Activated CD4-positive, alpha-beta T cell treated with anti-CD3 and anti-CD28 coated beads for 36 hours (primary cell): Measurements from ENCODE around the gene STRIP1. TPM values are rescaled to one million over a fixed set of nuclear protein-coding genes. Genes with fewer than 3 reads are reported as not detected.
A peak's percentile ranks its signal among the peaks of the same experiment; 100 is the strongest.
"Not testable (repeated sequence)": the region's sequence is repeated elsewhere in the genome, so short reads cannot be mapped to it uniquely, and the experiment has no call there.

ENCODE experiments used
- ATAC-seq: fragments of 200-7000 bp; cut with Tn5 transposase; one replicate; pipeline ENCODE4 v1.10.0; 2021; ENCODE audit warnings: mild to moderate bottlenecking, moderate library complexity
- CTCF ChIA-PET: fragments of 350-600 bp; sonication (Branson Sonifier 250); formaldehyde crosslinking; loops from one replicate; lab custom pipeline; 2021; ENCODE audit warnings: antibody characterized with exemption; lab: Charles Lee
- POLR2A ChIA-PET: fragments of 350-600 bp; sonication (Branson Sonifier 250); formaldehyde crosslinking; loops from one replicate; lab custom pipeline; 2021; ENCODE audit warnings: antibody characterized with exemption, inconsistent platforms; lab: Charles Lee
- DNase-seq: peaks from one replicate; pipeline ENCODE4 v3.0.0-alpha.2; 2020
- H3K27ac Mint-ChIP-seq: one replicate; pipeline ENCODE4 v1.8.0; 2021; ENCODE audit warnings: mixed read lengths
- H3K27me3 Mint-ChIP-seq: one replicate; pipeline ENCODE4 v1.8.0; 2021; ENCODE audit warnings: mixed read lengths
- H3K36me3 Mint-ChIP-seq: one replicate; pipeline ENCODE4 v1.8.0; 2021; ENCODE audit warnings: low read depth, mixed read lengths
- H3K4me1 Mint-ChIP-seq: one replicate; pipeline ENCODE4 v1.8.0; 2021; ENCODE audit warnings: mixed read lengths
- H3K4me3 Mint-ChIP-seq: one replicate; pipeline ENCODE4 v1.8.0; 2021; ENCODE audit warnings: mild to moderate bottlenecking, moderate library complexity, mixed read lengths
- H3K9me3 Mint-ChIP-seq: one replicate; pipeline ENCODE4 v1.8.0; 2021; ENCODE audit warnings: low read depth, mixed read lengths
- intact Hi-C, 2 experiments: fragments of 100-400 bp; cut with DNase I in 1 of 2; cut with micrococcal nuclease in 1 of 2; formaldehyde crosslinking; loops; one replicate each; pipeline versions ENCODE4 v1.14.2 to v1.15.1; 2022 to 2024; cut with DNase I, micrococcal nuclease
- total RNA-seq, 2 experiments: library from RNA; stranded (reverse); gene quantifications; one replicate each; pipeline ENCODE4 v1.2.3, GENCODE V29; 2021

STRIP1 gene
- total RNA-seq, 2 experiments from 2014 or later: 20.7 to 21.5 TPM

- H3K4me3 Mint-ChIP-seq: peak overlapping the region; percentile 15
- H3K27ac Mint-ChIP-seq: no peak overlapping the region
- peaks cover 53% of the 10 kb centered on the region for H3K27me3 Mint-ChIP-seq
- ChIA-PET CTCF (interaction anchor here (0.8 to 1.5 kb wide), 5 partner anchors 8 to 1690 kb away, joined by 3 to 5 read pairs (median 4); no protein-coding TSS in a partner anchor), POLR2A (no interaction called here)
- peaks cover 17% of the 10 kb centered on the region for H3K4me1 Mint-ChIP-seq
- no peaks in the 10 kb centered on the region for H3K9me3 Mint-ChIP-seq
- H3K36me3 Mint-ChIP-seq: no peaks in the 10 kb centered on the region
- intact Hi-C loops: loop anchor here (1.0 to 2.0 kb wide), 2 partner anchors 15 to 16 kb away; no protein-coding TSS in a partner anchor
- DNase-seq: peak; percentile 28
- peak; percentile 11 for ATAC-seq
Measured at GRCh38 chr1:110067893-110068645, 33.6 kb downstream of the STRIP1 start.

- intact Hi-C loops: loop anchor here (1.0 to 2.0 kb wide), 2 partner anchors 14 to 15 kb away; no protein-coding TSS in a partner anchor
- Mint-ChIP-seq H3K4me3 (peak overlapping the region; percentile 15), H3K4me1 (peaks cover 17% of the 10 kb centered on the region), H3K9me3 (no peaks in the 10 kb centered on the region), H3K36me3 (no peaks in the 10 kb centered on the region), H3K27me3 (peaks cover 57% of the 10 kb centered on the region), H3K27ac (no peak overlapping the region)
- ChIA-PET CTCF (interaction anchor here (0.7 to 1.5 kb wide), 4 partner anchors 9 to 39 kb away, joined by 3 to 5 read pairs (median 4); no protein-coding TSS in a partner anchor), POLR2A (no interaction called here)
- peak; percentile 34 for ATAC-seq
- DNase-seq: peak; percentile 49
Measured at GRCh38 chr1:110068646-110069403, 34.4 kb downstream of the STRIP1 start.

DNA sequence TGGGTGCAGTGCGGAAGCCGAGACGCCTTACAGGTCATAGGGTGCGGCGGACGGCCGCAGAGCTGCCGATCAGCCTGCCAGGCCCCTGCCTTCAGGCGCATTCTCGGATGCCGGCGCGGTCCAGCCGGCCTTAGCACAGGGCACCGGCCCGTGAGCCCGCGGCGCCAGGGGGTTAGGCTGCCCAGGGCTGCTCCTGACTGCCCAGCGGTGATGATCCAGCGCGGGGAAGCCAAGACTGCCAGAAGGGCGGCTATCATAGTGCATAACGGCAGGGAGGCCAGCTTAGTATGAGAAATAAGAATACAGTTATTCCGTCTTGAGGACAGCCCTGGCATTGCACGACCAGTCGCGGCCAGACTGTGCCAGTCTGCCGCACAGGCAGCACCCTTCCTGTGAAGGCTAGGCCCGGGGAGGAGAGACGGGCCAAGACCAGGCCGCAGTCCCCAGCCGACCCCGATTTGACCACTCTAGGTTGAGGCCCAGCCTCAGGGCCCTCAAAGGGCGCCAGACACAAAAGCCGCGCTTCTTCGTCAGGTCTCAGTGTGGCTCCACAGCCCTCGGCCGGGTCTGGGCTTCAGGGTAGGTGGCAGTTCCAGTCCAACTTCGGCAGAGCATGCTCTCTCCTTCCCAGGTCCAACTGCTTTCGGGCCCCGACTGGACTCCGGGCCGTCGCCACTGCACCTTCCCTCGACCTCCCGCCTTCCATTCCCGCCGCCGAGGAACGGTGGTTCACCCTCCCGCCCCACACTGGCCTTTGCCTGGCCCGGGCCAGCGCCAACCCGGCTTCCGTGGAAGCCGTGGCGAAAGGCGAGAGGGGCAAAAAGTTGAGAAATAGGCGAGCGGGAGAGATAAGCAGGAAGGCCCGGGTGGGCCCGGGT, 35.2 kb downstream of the STRIP1 start:
- Mint-ChIP-seq H3K27me3 (peaks cover 57% of the 10 kb centered on the region), H3K27ac (no peak overlapping the region), H3K4me3 (no peak overlapping the region), H3K9me3 (no peaks in the 10 kb centered on the region), H3K4me1 (peaks cover 17% of the 10 kb centered on the region), H3K36me3 (no peaks in the 10 kb centered on the region)
- CTCF ChIA-PET: interaction anchor here (0.7 to 1.5 kb wide), 3 partner anchors 10 to 37 kb away, joined by 3 to 5 read pairs (median 3); no protein-coding TSS in a partner anchor
- POLR2A ChIA-PET: no interaction called here
- DNase-seq (peak; percentile 27), ATAC-seq (peak; percentile 44)
- intact Hi-C loops: loop anchor here in 1 of 2 experiments (2.0 kb wide), 1 partner anchor 13 kb away; no protein-coding TSS in a partner anchor

DNA sequence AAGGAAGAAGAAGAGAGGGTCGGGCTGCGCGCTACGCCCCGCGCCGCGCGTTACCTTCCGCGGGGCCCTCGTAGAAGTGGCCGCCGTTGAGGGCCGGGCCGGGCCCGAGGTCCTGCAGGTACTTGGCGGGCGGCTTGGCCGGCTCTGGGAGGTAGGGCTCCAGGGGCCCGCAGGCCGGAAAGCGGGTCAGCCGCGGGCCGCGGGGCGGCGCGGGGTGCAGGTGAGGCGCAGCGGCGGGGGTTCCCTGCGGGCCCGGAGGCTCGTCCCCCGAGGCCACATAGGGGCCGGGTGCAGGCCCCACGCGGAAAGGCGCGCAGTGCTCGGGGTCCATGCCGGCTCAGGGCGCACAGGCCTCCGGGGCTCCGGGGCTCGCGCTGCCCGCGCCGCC, 35.9 kb downstream of the STRIP1 start:
- Mint-ChIP-seq H3K27me3 (peaks cover 61% of the 10 kb centered on the region), H3K4me1 (peaks cover 17% of the 10 kb centered on the region), H3K4me3 (no peak overlapping the region), H3K27ac (no peak overlapping the region), H3K36me3 (no peaks in the 10 kb centered on the region), H3K9me3 (no peaks in the 10 kb centered on the region)
- DNase-seq (no peak), ATAC-seq (peak; percentile 20)
- intact Hi-C loops: no loop called here
- CTCF ChIA-PET: no interaction called here
- POLR2A ChIA-PET: interaction anchor here (0.9 kb wide), 1 partner anchor 13 kb away, joined by 3 read pairs; no protein-coding TSS in a partner anchor

DNA sequence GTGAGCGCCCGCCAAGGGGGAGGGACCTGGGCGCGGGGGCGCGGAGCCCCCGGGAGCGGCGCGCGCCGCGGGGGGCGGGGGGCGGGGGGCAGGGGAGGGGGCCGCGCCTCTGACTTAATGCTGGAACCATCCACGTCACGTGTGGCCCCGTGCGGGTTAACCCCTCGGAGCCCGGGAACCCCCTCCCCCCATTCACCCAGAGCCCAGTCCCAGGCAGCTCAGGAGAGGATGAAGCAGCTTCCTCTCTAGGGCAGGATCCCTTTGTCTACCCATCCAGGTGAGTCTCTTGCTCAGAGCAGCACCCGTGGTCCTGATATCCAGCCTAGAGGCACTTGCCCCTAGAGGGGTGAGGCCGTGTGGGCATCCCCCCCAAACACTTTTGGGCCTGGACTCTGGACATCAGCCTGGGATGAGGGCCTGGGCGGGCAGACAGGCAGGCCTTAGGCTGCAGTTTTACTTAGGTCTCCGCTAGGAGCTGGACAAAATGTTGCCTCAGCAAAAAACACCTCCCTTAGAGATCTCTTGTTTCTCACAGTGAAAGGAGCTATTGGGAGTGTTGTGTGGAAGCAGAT, 36.3 kb downstream of the STRIP1 start, which contains the start of gene ALX3:
Gene ALX3 (minus strand): TSS at position 2 of the 572 bp plus-strand sequence. CDS start 60 bp downstream, outside the sequence.
- ATAC-seq (no peak), DNase-seq (no peak)
- Mint-ChIP-seq H3K27me3 (peaks cover 62% of the 10 kb centered on the region), H3K4me1 (peaks cover 17% of the 10 kb centered on the region), H3K27ac (no peak within 1 kb of the TSS), H3K9me3 (no peaks in the 10 kb centered on the region), H3K4me3 (no peak within 1 kb of the TSS), H3K36me3 (no peaks in the 10 kb centered on the region)
- intact Hi-C loops: no loop called here
- ChIA-PET POLR2A (interaction anchor here (0.9 kb wide), 1 partner anchor 12 kb away, joined by 3 read pairs; no protein-coding TSS in a partner anchor), CTCF (interaction anchor here (0.6 to 3.8 kb wide), 7 partner anchors 10 to 179 kb away, joined by 3 to 36 read pairs (median 3); no protein-coding TSS in a partner anchor)

- H3K4me3 Mint-ChIP-seq: no peak overlapping the region
- ChIA-PET CTCF (interaction anchor here (0.7 to 3.8 kb wide), 4 partner anchors 8 to 28 kb away, joined by 3 to 36 read pairs (median 4); no protein-coding TSS in a partner anchor), POLR2A (no interaction called here)
- no peaks in the 10 kb centered on the region for H3K36me3 Mint-ChIP-seq
- H3K4me1 Mint-ChIP-seq: peaks cover 8% of the 10 kb centered on the region
- intact Hi-C loops: no loop called here
- no peaks in the 10 kb centered on the region for H3K9me3 Mint-ChIP-seq
- H3K27ac Mint-ChIP-seq: no peak overlapping the region
- ATAC-seq: no peak
- no peak for DNase-seq
- peaks cover 52% of the 10 kb centered on the region for H3K27me3 Mint-ChIP-seq
Measured at GRCh38 chr1:110074166-110074565, 39.7 kb downstream of the STRIP1 start.

DNA sequence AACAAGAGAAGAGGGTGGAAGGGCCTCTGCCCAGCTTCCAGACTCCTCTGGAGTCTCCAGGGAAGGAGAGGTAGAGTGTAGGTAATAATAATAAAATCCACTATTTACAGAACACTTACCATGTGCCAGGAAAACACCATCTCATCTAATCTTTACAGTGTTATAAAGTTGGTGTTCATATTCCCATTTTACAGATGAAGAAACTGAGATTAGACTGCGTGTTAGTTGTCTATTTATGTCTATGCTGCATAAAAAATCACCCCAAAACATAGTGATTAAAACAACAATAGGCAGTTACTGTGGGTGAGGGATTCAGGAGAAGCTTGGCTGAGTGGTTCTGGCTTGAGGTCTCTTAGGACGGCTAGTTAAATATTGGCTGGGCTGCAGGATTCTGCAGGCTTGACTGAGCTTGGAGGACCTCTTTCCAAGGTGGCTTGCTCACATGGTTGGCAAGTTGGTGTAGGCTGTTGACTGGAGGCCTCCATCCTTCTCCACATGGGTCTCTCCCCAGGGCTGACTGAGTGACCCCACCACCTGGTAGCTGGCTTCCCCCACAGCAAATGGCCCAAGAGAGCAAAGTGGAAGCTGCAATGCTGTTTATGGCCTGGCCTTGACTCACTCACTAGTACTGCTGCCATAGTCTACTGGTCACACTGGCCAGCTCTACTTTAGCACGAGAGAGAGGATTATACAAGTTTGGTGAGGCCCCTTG, 42.5 kb downstream of the STRIP1 start:
- intact Hi-C loops: no loop called here
- no peak overlapping the region for H3K27ac Mint-ChIP-seq
- H3K36me3 Mint-ChIP-seq: no peaks in the 10 kb centered on the region

DNA sequence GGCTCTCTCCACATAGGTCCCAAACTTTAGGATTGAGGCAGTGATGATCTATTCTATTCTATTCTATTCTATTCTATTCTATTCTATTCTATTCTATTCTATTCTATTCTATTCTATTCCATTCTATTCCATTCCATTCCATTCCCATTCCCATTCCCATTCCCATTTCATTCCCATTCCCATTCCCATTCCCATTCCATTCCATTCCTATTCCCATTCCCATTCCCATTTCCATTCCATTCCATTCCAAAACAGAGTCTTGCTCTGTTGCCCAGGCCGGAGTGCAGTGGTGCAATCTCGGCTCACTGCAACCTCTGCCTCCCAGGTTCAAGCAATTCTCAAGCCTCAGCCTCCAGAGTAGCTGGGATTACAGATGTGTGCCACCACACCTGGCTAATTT, 45.6 kb downstream of the STRIP1 start:
- H3K27me3 Mint-ChIP-seq: peaks cover 44% of the 10 kb centered on the region
- POLR2A ChIA-PET, DNase-seq, H3K4me1 Mint-ChIP-seq, H3K4me3 Mint-ChIP-seq, intact Hi-C loops, H3K36me3 Mint-ChIP-seq, H3K9me3 Mint-ChIP-seq, ATAC-seq, H3K27ac Mint-ChIP-seq: not testable (repeated sequence)
- CTCF ChIA-PET: interaction anchor here (1.8 to 4.1 kb wide), 2 partner anchors 14 to 25 kb away, joined by 5 to 29 read pairs; no protein-coding TSS in a partner anchor

More for the DNA sequence above, 42.5 kb downstream of the STRIP1 start:
- Mint-ChIP-seq H3K9me3 (no peaks in the 10 kb centered on the region), H3K27me3 (peaks cover 41% of the 10 kb centered on the region), H3K4me3 (no peak overlapping the region), H3K4me1 (no peaks in the 10 kb centered on the region)
- POLR2A ChIA-PET: no interaction called here
- DNase-seq: no peak
- no peak for ATAC-seq
- CTCF ChIA-PET: interaction anchor here (0.6 to 1.9 kb wide), 6 partner anchors 11 to 27 kb away, joined by 3 to 7 read pairs (median 4); no protein-coding TSS in a partner anchor

DNA sequence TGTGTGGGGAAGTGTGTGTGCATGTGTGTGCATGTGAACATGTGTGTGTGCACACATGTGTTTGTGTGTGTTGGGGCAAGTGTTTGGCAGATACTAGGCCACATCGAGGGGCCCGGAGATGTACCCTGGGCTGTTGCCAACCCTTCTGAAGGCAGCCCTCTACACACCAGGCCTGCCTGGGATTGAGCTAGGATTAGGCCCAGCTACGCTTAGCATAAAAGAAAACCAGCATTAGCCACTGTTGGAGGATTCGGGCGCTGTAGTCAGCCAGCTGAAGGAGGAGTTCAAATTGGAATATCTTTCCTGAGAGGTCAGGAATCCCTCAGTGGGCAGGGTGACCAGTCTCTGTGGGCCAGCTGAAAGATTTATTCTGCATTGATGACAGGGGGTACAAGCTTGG, 46.6 kb downstream of the STRIP1 start:
- DNase-seq (no peak), ATAC-seq (no peak)
- H3K27me3 Mint-ChIP-seq: peaks cover 49% of the 10 kb centered on the region
- H3K36me3 Mint-ChIP-seq: no peaks in the 10 kb centered on the region
- CTCF ChIA-PET: interaction anchor here (1.1 to 4.1 kb wide), 8 partner anchors 8 to 31 kb away, joined by 3 to 29 read pairs (median 7); no protein-coding TSS in a partner anchor
- peaks cover 13% of the 10 kb centered on the region for H3K4me1 Mint-ChIP-seq
- H3K4me3 Mint-ChIP-seq: no peak overlapping the region
- H3K9me3 Mint-ChIP-seq: no peaks in the 10 kb centered on the region
- no peak overlapping the region for H3K27ac Mint-ChIP-seq
- intact Hi-C loops: no loop called here
- POLR2A ChIA-PET: interaction anchor here (0.6 kb wide), 1 partner anchor 584 kb away, joined by 3 read pairs; no protein-coding TSS in a partner anchor
